ENCODE results near the gene ATOH8. TPM values are rescaled to one million over a fixed set of nuclear protein-coding genes. Genes with fewer than 3 reads are reported as not detected.

ATOH8 gene
- total and polyA plus RNA-seq, 11 donors: 11.8 to 103 (median 19.0) TPM

DNA sequence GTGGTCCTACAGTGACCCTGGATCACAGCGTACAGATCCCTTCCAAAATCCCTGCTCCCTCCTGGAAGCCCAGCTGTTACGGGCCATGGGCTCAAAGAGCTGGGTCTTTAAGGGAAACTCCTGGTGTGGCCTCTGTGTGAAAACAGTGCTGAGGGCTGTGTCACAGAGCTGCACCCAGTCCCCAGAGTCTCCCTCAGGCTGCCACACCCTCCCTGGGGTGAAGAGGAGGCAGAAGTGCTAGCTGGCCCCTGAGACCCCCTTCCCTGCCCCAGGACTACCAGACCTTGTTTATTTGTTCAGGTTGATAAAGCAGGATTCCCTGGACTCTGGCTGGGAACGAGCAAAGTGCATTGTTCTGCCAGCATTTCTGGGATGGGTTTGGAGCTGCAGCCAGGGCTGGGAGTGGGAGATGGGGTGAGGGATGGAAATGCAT lies 7.7 kb downstream of the ATOH8 start:
- peaks cover 4 to 84% (median 53%) of the 10 kb centered on the region in 12 donors for H3K4me1 ChIP-seq
- WGBS, 4 donors: 9 to 70% (median 52%) methylated on average over 1 to 3 of the region's 3 CpGs
- peak overlapping the region in 2 of 12 donors; percentile 13 to 28 for H3K27ac ChIP-seq
- H3K27me3 ChIP-seq: peaks cover 0 to 14% (median 0%) of the 10 kb centered on the region in 9 donors
- H3K9me3 ChIP-seq: no peaks in the 10 kb centered on the region
- peak overlapping the region in 1 of 12 donors; percentile 93 for H3K4me3 ChIP-seq
- peaks cover 0 to 30% (median 4%) of the 10 kb centered on the region in 9 donors for H3K36me3 ChIP-seq
- ATAC-seq: no peak
- intact Hi-C loops (cut with DNase I): no loop called here
- TF ChIP-seq, protein P1, sequence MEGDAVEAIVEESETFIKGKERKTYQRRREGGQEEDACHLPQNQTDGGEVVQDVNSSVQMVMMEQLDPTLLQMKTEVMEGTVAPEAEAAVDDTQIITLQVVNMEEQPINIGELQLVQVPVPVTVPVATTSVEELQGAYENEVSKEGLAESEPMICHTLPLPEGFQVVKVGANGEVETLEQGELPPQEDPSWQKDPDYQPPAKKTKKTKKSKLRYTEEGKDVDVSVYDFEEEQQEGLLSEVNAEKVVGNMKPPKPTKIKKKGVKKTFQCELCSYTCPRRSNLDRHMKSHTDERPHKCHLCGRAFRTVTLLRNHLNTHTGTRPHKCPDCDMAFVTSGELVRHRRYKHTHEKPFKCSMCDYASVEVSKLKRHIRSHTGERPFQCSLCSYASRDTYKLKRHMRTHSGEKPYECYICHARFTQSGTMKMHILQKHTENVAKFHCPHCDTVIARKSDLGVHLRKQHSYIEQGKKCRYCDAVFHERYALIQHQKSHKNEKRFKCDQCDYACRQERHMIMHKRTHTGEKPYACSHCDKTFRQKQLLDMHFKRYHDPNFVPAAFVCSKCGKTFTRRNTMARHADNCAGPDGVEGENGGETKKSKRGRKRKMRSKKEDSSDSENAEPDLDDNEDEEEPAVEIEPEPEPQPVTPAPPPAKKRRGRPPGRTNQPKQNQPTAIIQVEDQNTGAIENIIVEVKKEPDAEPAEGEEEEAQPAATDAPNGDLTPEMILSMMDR (IDR thresholded peaks at IDR 0.05): no peak
- no peak for TF ChIP-seq POLR2A (IDR thresholded peaks at IDR 0.05)
- DNase-seq: no peak

DNA sequence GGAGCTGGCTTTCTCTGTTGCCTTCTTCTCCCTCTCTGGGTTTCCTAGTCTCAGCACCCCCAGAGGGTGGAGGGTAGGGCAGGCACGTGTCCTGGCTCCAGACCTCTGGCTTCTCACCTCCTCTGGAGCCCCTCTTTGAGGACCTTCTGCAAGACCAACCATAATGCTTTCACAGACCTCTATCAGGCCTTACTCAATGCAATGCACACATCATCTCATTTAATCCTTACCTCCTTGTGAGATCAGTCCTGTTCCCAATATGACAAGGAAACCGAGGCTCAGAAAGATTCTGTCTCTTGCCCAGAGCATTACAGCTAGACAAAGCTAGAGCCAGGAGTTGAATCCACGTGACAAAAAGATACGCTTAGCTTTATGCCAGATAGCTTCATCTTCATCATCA lies 8.2 kb downstream of the ATOH8 start:
- H3K27me3 ChIP-seq: peaks cover 0 to 14% (median 0%) of the 10 kb centered on the region in 9 donors
- no peak overlapping the region for H3K27ac ChIP-seq
- 79 to 89% (median 86%) methylated on average over 4 of the region's 4 CpGs for whole genome bisulfite sequencing, 4 donors
- peak overlapping the region in 1 of 12 donors; percentile 93 for H3K4me3 ChIP-seq
- H3K4me1 ChIP-seq: peaks cover 7 to 84% (median 52%) of the 10 kb centered on the region in 12 donors
- intact Hi-C loops (cut with DNase I): no loop called here
- peaks cover 0 to 34% (median 4%) of the 10 kb centered on the region in 9 donors for H3K36me3 ChIP-seq
- H3K9me3 ChIP-seq: no peaks in the 10 kb centered on the region
- no peak for ATAC-seq
- TF ChIP-seq, protein P1 (IDR thresholded peaks at IDR 0.05): no peak
- TF ChIP-seq POLR2A (IDR thresholded peaks at IDR 0.05): no peak
- DNase-seq: no peak

DNA sequence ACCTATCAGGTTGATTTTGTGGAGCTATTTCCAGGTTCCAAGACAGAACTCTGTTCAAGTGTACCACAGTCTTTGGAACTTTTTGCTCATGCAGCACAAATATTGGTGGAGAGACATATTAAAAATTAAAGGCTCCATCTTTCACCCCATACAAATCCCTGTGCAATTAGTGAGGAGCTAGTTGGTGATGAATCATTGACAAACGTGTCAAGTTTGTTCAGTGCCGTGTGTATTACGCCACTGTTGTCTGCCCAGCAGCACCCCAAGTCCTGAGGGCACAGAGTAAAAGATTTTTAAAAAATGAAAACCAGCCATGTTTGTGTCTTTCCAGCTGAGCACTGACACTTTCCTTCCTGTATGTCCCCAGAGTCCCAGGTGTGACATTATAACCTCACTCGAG lies 9.3 kb downstream of the ATOH8 start:
- intact Hi-C loops (cut with DNase I): no loop called here
- peaks cover 0 to 14% (median 0%) of the 10 kb centered on the region in 9 donors for H3K27me3 ChIP-seq
- peaks cover 0 to 37% (median 4%) of the 10 kb centered on the region in 9 donors for H3K36me3 ChIP-seq
- WGBS, 4 donors: 70 to 80% (median 75%) methylated on average over 4 of the region's 4 CpGs
- no peak overlapping the region for H3K27ac ChIP-seq
- no peak overlapping the region for H3K4me3 ChIP-seq
- DNase-seq (no peak), ATAC-seq (no peak)
- H3K9me3 ChIP-seq: no peaks in the 10 kb centered on the region
- peaks cover 9 to 90% (median 55%) of the 10 kb centered on the region in 12 donors for H3K4me1 ChIP-seq
- no peak for TF ChIP-seq POLR2A (IDR thresholded peaks at IDR 0.05)
- TF ChIP-seq, protein P1 (IDR thresholded peaks at IDR 0.05): no peak

DNA sequence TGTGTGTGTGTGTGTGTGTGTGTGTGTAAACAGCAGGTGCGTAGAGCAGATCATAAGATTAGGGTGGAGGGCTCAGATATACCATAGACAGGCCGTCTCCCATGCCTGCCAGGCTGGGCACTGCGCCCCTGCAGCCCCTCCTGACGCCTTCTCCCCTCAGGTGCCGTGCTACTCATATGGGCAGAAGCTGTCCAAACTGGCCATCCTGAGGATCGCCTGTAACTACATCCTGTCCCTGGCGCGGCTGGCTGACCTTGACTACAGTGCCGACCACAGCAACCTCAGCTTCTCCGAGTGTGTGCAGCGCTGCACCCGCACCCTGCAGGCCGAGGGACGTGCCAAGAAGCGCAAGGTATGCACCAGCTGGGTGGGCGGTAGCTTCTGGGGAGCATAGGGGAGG lies 10.0 kb downstream of the ATOH8 start:
- Histone ChIP-seq H3K4me3 (no peak overlapping the region), H3K9me3 (no peaks in the 10 kb centered on the region), H3K27ac (no peak overlapping the region), H3K27me3 (peaks cover 0 to 14% (median 0%) of the 10 kb centered on the region in 9 donors), H3K4me1 (peaks cover 13 to 91% (median 57%) of the 10 kb centered on the region in 12 donors), H3K36me3 (peaks cover 0 to 37% (median 4%) of the 10 kb centered on the region in 9 donors)
- WGBS, 4 donors: 74 to 89% (median 83%) methylated on average over 10 to 16 of the region's 16 CpGs
- intact Hi-C loops (cut with DNase I): no loop called here
- peak in 2 of 5 donors; percentile 28 to 64 for DNase-seq
- no peak for ATAC-seq
- no peak for TF ChIP-seq POLR2A (IDR thresholded peaks at IDR 0.05)
- TF ChIP-seq, protein P1 (IDR thresholded peaks at IDR 0.05): no peak

All from heart left ventricle (tissue), 16 donors.